Keratinocyte (primary cell): ENCODE data around the gene CEP170B. TPM values are rescaled to one million over a fixed set of nuclear protein-coding genes. Genes with fewer than 3 reads are reported as not detected.

Experiments
- DNase-seq: peaks from one replicate; pipeline ENCODE4 v3.0.0-alpha.2; 2011; ENCODE audit warnings: low read depth, missing footprints, low spot score
- FAIRE-seq: peaks from 2 replicates; lab custom pipeline; 2011; peaks lifted over from hg19 to GRCh38; lab: Jason Lieb, UNC
- H2AFZ ChIP-seq: 2 replicates; pipeline ENCODE4 v1.6.0; 2012; ENCODE audit warnings: low read length, control low read depth, inconsistent platforms; ENCODE audit not compliant: control insufficient read depth
- H3K27ac ChIP-seq: 2 replicates; pipeline ENCODE4 v1.5.1; 2011; ENCODE audit warnings: low read length; ENCODE audit not compliant: control insufficient read depth, insufficient read depth
- H3K27me3 ChIP-seq: 3 replicates; pipeline ENCODE4 v1.6.0; 2011; ENCODE audit warnings: low read length; ENCODE audit not compliant: control insufficient read depth, insufficient read depth; ENCODE audit errors: extremely low read depth
- H3K36me3 ChIP-seq, 2 experiments: 2 replicates in 1 of 2; 3 replicates in 1 of 2; pipeline ENCODE4 v1.5.1; 2011; ENCODE audit warnings: low read length in 2 of 2, mild to moderate bottlenecking in 1 of 2; ENCODE audit not compliant: control insufficient read depth in 2 of 2, insufficient read depth in 2 of 2; ENCODE audit errors: extremely low read depth in 1 of 2
- H3K4me1 ChIP-seq: 3 replicates; pipeline ENCODE4 v1.5.1; 2011; ENCODE audit warnings: low read length; ENCODE audit not compliant: control insufficient read depth, insufficient read depth; ENCODE audit errors: extremely low read depth
- H3K4me2 ChIP-seq: 3 replicates; pipeline ENCODE4 v1.6.0; 2011; ENCODE audit warnings: low read depth, low read length; ENCODE audit not compliant: control insufficient read depth, insufficient read depth; ENCODE audit errors: extremely low read depth
- H3K4me3 ChIP-seq, 3 experiments: fragments of 200-600 bp in 1 of 3; sonication (generic) in 1 of 3; 2 replicates in 2 of 3; 3 replicates in 1 of 3; pipeline ENCODE4 v1.5.1; 2011 to 2016; ENCODE audit warnings: low read length in 3 of 3, mild to moderate bottlenecking in 3 of 3, control low read depth in 2 of 3, inconsistent platforms in 1 of 3, low read depth in 1 of 3, mixed read lengths in 1 of 3, mixed run types in 1 of 3, moderate library complexity in 1 of 3; ENCODE audit not compliant: control insufficient read depth in 2 of 3, insufficient read depth in 2 of 3; ENCODE audit errors: extremely low read depth in 1 of 3
- H3K79me2 ChIP-seq: 2 replicates; pipeline ENCODE4 v1.6.0; 2012; ENCODE audit warnings: low read length; ENCODE audit not compliant: control insufficient read depth, insufficient read depth
- H3K9ac ChIP-seq: 3 replicates; pipeline ENCODE4 v1.6.0; 2011; ENCODE audit warnings: low read length; ENCODE audit not compliant: control insufficient read depth, insufficient read depth; ENCODE audit errors: extremely low read depth
- H3K9me1 ChIP-seq: 3 replicates; pipeline ENCODE4 v1.6.0; 2011; ENCODE audit warnings: low read length; ENCODE audit not compliant: control insufficient read depth, insufficient read depth; ENCODE audit errors: extremely low read depth
- H3K9me3 ChIP-seq: 2 replicates; pipeline ENCODE4 v1.5.1; 2012; ENCODE audit warnings: low read depth, low read length; ENCODE audit not compliant: control insufficient read depth
- H4K20me1 ChIP-seq: 3 replicates; pipeline ENCODE4 v1.6.0; 2011; ENCODE audit warnings: low read length; ENCODE audit not compliant: control insufficient read depth, insufficient read depth; ENCODE audit errors: extremely low read depth
- CTCF ChIP-seq, 3 experiments: IDR thresholded peaks in 1 of 3; conservative IDR thresholded peaks in 1 of 3; optimal IDR thresholded peaks in 1 of 3; 2 replicates in 2 of 3; 3 replicates in 1 of 3; pipeline versions ENCODE3 to v1.5.1; 2011; ENCODE audit warnings: low read length in 3 of 3, mild to moderate bottlenecking in 3 of 3, moderate library complexity in 2 of 3, control low read depth in 1 of 3, inconsistent platforms in 1 of 3; ENCODE audit not compliant: insufficient read depth in 2 of 3; ENCODE audit errors: extremely low read depth in 1 of 3
- EZH2 ChIP-seq: IDR thresholded peaks from one replicate; pipeline ENCODE4 v1.6.1; 2012; ENCODE audit warnings: inconsistent platforms, mild to moderate bottlenecking, low read length, moderate library complexity
- dilution Hi-C: fragments of 300-500 bp; cut with MboI; formaldehyde crosslinking; loops from one replicate; pipeline ENCODE4 v1.7.0; 2020; ENCODE audit warnings: low sequenced_read_pairs; ENCODE audit not compliant: extremely low pct_ligation_motif_present
- polyA plus RNA-seq, 5 experiments: library from polyadenylated mRNA; depleted of rRNA in 3 of 5; stranded (reverse) in 3 of 5; stranded (forward) in 1 of 5; unstranded in 1 of 5; fragments of >200 nt; gene quantifications; 1 replicate in 1 of 5; 2 replicates in 3 of 5; 3 replicates in 1 of 5; pipeline versions ENCODE4 v1.2.1 to v1.2.3, GENCODE V29; 2011 to 2012; ENCODE audit warnings: missing spikeins in 2 of 5, low read depth in 1 of 5, low replicate concordance in 1 of 5

The CEP170B gene
- polyA plus RNA-seq, 1 donor (not counting 4 experiments of a cell fraction or from before 2014, with no cell fraction given) = 8.7 TPM

- H3K9me1 ChIP-seq = no peaks in the 10 kb centered on the region
- H3K4me3 ChIP-seq = no peak overlapping the region
- H3K4me1 ChIP-seq = peaks cover 6% of the 10 kb centered on the region
- no peaks in the 10 kb centered on the region for H3K27me3 ChIP-seq
- no peak overlapping the region for H3K9ac ChIP-seq
- no peaks in the 10 kb centered on the region for H3K9me3 ChIP-seq
- no peak for FAIRE-seq
- peaks cover 24 to 34% of the 10 kb centered on the region in 2 experiments for H3K36me3 ChIP-seq
- no peak overlapping the region for H3K27ac ChIP-seq
- no peak overlapping the region for H3K4me2 ChIP-seq
- TF ChIP-seq CTCF (optimal IDR thresholded peaks at IDR 0.05 in 1 of 3, IDR thresholded peaks at IDR 0.05 in 1 of 3, conservative IDR thresholded peaks at IDR 0.05 in 1 of 3; ENCODE audit: extremely low read depth in 1 of 3, insufficient read depth in 2 of 3, low read length in 3 of 3) (no peak), EZH2 (no peak)
- peaks cover 10% of the 10 kb centered on the region for H3K79me2 ChIP-seq
- DNase-seq = no peak
- peaks cover 7% of the 10 kb centered on the region for H4K20me1 ChIP-seq
- no peak overlapping the region for H2AFZ ChIP-seq
- dilution Hi-C loops = no loop called here
Measured at GRCh38 chr14:104885031-104885972, 20.2 kb downstream of the CEP170B start.

GRCh38 chr14:104885973-104886689 lies 21.1 kb downstream of the CEP170B start:
- Histone ChIP-seq H3K27me3 (no peaks in the 10 kb centered on the region), H3K9ac (no peak overlapping the region), H3K27ac (no peak overlapping the region), H3K4me2 (no peak overlapping the region), H4K20me1 (peaks cover 7% of the 10 kb centered on the region), H3K4me1 (peaks cover 6% of the 10 kb centered on the region), H3K9me1 (no peaks in the 10 kb centered on the region), H3K9me3 (no peaks in the 10 kb centered on the region), H3K4me3 (no peak overlapping the region), H3K36me3 (peaks cover 20 to 30% of the 10 kb centered on the region in 2 experiments), H3K79me2 (peaks cover 5% of the 10 kb centered on the region), H2AFZ (no peak overlapping the region)
- dilution Hi-C loops = no loop called here
- FAIRE-seq = no peak
- no peak for DNase-seq
- TF ChIP-seq CTCF (optimal IDR thresholded peaks at IDR 0.05 in 1 of 3, IDR thresholded peaks at IDR 0.05 in 1 of 3, conservative IDR thresholded peaks at IDR 0.05 in 1 of 3; ENCODE audit: extremely low read depth in 1 of 3, insufficient read depth in 2 of 3, low read length in 3 of 3) = no peak
- TF ChIP-seq EZH2 = no peak
